Mesothelial cell of epicardium (in vitro differentiated cells): ENCODE measurements around the gene CCL14. TPM values are rescaled to one million over a fixed set of nuclear protein-coding genes. Genes with fewer than 3 reads are reported as not detected.

ENCODE experiments used
- DNase-seq, 2 experiments: peaks; one replicate each; pipeline ENCODE4 v3.0.0; 2021; ENCODE audit warnings: low spot score in 2 of 2; ENCODE audit not compliant: unreplicated experiment in 2 of 2
- H3K27ac Mint-ChIP-seq: 2 replicates; pipeline ENCODE4 v1.8.0; 2021; ENCODE audit warnings: mixed read lengths
- H3K27me3 Mint-ChIP-seq: 2 replicates; pipeline ENCODE4 v1.8.0; 2021; ENCODE audit warnings: low read depth, mixed read lengths
- H3K36me3 Mint-ChIP-seq: 2 replicates; pipeline ENCODE4 v1.8.0; 2021; ENCODE audit warnings: mixed read lengths
- H3K4me1 Mint-ChIP-seq: 2 replicates; pipeline ENCODE4 v1.8.0; 2021; ENCODE audit warnings: mixed read lengths
- H3K4me3 Mint-ChIP-seq: 2 replicates; pipeline ENCODE4 v1.8.0; 2021; ENCODE audit warnings: mild to moderate bottlenecking, moderate library complexity, mixed read lengths
- H3K9me3 Mint-ChIP-seq: 2 replicates; pipeline ENCODE4 v1.8.0; 2021; ENCODE audit warnings: mixed read lengths
- total RNA-seq: library from RNA; stranded (reverse); gene quantifications from 3 replicates; pipeline ENCODE4 v1.2.1, GENCODE V29; 2021
- TF ChIP-seq, protein P1 (sequence below): fragments of 200-600 bp; sonication (generic); IDR thresholded peaks from one replicate; pipeline ENCODE4 v1.5.0; 2021; ENCODE audit warnings: antibody characterized with exemption; ENCODE audit not compliant: unreplicated experiment

Gene CCL14
- total RNA-seq, 1 donor from 2014 or later, result not detected

DNA sequence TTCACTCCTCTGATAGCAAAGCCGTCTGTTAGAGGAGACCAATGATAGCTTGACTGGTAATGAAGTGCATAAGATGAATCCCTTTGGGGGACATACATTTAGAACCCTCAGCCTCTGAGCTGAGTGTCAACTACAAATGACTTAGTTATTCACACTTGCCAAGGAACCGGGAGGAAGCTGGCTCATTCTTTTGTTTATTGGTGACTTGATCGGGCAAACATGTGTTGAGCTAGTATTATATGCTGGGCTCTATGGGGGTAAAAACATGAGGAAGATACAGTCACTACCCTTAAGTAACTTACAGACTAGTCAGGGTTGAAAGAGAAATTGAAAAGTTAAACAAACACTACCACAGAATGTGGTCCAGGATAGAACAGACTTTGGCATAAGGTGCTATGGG lies 8.2 kb downstream of the CCL14 start:
- Mint-ChIP-seq H3K4me1 (no peaks in the 10 kb centered on the region), H3K27ac (no peak overlapping the region), H3K4me3 (no peak overlapping the region), H3K36me3 (no peaks in the 10 kb centered on the region), H3K9me3 (no peaks in the 10 kb centered on the region), H3K27me3 (peaks cover 36% of the 10 kb centered on the region)
- TF ChIP-seq, protein P1, sequence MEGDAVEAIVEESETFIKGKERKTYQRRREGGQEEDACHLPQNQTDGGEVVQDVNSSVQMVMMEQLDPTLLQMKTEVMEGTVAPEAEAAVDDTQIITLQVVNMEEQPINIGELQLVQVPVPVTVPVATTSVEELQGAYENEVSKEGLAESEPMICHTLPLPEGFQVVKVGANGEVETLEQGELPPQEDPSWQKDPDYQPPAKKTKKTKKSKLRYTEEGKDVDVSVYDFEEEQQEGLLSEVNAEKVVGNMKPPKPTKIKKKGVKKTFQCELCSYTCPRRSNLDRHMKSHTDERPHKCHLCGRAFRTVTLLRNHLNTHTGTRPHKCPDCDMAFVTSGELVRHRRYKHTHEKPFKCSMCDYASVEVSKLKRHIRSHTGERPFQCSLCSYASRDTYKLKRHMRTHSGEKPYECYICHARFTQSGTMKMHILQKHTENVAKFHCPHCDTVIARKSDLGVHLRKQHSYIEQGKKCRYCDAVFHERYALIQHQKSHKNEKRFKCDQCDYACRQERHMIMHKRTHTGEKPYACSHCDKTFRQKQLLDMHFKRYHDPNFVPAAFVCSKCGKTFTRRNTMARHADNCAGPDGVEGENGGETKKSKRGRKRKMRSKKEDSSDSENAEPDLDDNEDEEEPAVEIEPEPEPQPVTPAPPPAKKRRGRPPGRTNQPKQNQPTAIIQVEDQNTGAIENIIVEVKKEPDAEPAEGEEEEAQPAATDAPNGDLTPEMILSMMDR, result no peak
- DNase-seq, result peak in 1 of 2 experiments; percentile 14

DNA sequence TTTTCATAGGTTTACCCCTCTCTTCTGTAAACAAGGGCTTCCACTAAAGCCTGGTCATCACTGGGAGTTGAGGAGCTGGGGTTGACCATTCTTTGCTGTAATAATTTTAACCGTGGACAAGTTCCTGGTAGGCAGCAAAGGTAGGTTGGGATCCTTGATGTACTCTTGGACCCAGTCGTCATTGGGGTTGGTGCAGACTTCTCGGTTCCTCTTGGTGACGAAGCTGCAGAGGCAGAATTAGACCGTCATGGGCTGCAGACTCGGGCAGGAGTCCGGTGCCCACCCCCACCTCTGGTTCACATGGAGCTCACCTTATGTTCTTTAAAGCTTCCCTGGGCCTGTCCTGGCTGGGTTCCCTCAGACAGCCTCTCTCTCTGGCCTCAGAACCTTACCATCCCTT lies 9.0 kb downstream of the CCL14 start:
- H3K36me3 Mint-ChIP-seq, result no peaks in the 10 kb centered on the region
- H3K9me3 Mint-ChIP-seq, result no peaks in the 10 kb centered on the region
- H3K27me3 Mint-ChIP-seq, result peaks cover 31% of the 10 kb centered on the region
- DNase-seq, result peak in 1 of 2 experiments; percentile 20
- H3K4me1 Mint-ChIP-seq, result no peaks in the 10 kb centered on the region
- TF ChIP-seq, protein P1, result no peak
- H3K4me3 Mint-ChIP-seq, result no peak overlapping the region
- no peak overlapping the region for H3K27ac Mint-ChIP-seq

DNA sequence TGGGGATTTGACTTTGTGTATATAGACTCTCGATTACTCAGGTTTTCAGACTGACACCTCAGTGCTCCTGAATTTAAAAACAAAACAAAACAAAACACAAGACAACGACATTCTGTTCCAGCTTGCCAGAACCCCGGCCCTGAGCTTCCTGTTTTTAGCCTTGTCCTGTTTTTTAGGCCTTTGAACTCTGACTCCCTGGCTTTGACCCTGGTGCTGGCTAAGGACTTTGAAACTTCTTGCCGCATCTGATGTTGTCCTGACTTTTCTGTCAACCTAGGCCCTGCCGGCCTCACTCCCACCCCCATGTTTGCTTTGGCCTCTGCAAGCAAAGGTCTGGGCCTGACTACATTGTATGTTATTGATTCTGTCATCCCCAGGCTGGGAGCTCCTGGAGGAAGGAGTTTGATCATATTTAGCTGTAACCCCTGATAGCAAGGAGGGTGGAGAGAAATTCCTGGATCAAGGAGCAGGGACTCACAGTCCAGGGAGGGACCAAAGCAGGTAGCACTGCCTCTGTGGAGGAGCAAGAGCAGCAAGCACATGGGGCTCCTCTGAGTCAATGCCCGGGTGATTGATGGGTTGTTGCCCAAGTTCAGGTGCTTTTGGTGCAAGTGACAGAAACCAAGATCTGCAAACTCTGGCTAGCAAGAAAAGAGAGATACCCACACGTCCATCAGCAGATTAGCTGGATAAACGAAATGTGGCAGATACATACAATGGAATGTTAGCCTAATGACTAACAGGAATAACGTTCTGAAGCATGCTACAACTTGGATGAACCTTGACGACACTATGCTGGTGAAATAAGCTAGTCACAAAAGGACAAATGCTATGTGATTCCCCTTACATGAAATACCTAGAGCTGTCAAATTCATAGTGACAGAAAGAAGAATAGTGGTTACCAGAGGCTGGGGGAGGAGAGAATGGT lies 12.9 kb downstream of the CCL14 start:
- Mint-ChIP-seq H3K27me3 (peaks cover 22% of the 10 kb centered on the region), H3K27ac (no peak overlapping the region), H3K36me3 (no peaks in the 10 kb centered on the region), H3K4me1 (no peaks in the 10 kb centered on the region), H3K4me3 (no peak overlapping the region), H3K9me3 (no peaks in the 10 kb centered on the region)
- TF ChIP-seq, protein P1, result no peak
- DNase-seq, result peak in 1 of 2 experiments; percentile 24

DNA sequence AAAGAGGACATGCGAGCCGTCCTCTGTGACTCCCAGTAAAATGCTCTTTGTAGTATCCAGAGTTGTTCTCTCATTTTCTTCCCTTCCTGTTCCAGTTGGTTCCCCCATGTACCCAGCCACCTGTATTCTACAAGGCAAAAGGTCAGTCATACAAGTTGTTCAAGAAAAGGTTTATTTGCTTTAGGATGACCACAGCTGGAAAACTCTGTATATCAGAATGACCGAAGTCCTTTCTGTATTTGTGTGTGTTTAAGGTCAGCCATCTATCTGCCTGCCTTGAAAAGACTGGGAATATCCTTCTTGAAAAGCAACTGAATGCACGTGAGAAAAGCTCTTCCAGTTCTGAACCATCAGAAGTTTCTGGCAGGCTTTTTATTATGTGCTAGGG lies 13.6 kb downstream of the CCL14 start:
- H3K27ac Mint-ChIP-seq, result no peak overlapping the region
- no peak overlapping the region for H3K4me3 Mint-ChIP-seq
- peaks cover 16% of the 10 kb centered on the region for H3K27me3 Mint-ChIP-seq
- H3K9me3 Mint-ChIP-seq, result no peaks in the 10 kb centered on the region
- no peak for DNase-seq
- TF ChIP-seq, protein P1, result no peak
- no peaks in the 10 kb centered on the region for H3K4me1 Mint-ChIP-seq
- H3K36me3 Mint-ChIP-seq, result no peaks in the 10 kb centered on the region

DNA sequence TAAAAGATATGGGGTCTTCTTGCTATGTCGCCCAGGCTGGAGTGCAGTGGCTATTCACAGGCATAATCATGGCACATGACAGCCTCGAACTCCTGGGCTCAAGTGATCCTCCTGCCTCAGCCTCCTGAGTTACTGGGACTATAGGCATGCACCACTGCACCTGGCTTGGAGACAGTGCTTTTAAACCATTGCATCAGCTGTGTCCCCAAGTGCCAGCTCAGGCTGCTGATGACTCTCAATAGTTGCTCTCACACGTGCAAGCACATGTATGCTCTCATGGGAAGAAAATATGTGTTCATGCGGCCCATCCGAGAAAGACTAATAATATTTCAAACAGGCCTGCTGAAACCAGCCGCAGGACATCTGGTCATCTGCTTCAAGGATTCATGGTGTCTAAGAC lies 14.0 kb downstream of the CCL14 start:
- Mint-ChIP-seq H3K27me3 (peaks cover 13% of the 10 kb centered on the region), H3K4me3 (no peak overlapping the region), H3K27ac (no peak overlapping the region), H3K4me1 (no peaks in the 10 kb centered on the region), H3K36me3 (no peaks in the 10 kb centered on the region), H3K9me3 (no peaks in the 10 kb centered on the region)
- DNase-seq, result peak in 1 of 2 experiments; percentile 11
- TF ChIP-seq, protein P1, result no peak
